Esophagus muscularis mucosa (tissue), 3 donors: ENCODE data around the gene MAGI2.

Experiments used
- POLR2AphosphoS5 ChIP-seq, 2 donors: sonication (generic); formaldehyde crosslinking; IDR thresholded peaks; one replicate each; pipeline ENCODE4 v1.6.1; 2017; ENCODE audit warnings: antibody characterized with exemption in 2 of 2
- TF ChIP-seq, protein P1 (sequence below), 3 experiments: fragments of 200-600 bp in 2 of 3; fragments of 450-650 bp in 1 of 3; sonication (generic) in 2 of 3; IDR thresholded peaks; one replicate each; pipeline ENCODE4 v1.5.1; 2017 to 2019; ENCODE audit warnings: antibody characterized with exemption in 3 of 3, mild to moderate bottlenecking in 2 of 3, moderate library complexity in 1 of 3

DNA sequence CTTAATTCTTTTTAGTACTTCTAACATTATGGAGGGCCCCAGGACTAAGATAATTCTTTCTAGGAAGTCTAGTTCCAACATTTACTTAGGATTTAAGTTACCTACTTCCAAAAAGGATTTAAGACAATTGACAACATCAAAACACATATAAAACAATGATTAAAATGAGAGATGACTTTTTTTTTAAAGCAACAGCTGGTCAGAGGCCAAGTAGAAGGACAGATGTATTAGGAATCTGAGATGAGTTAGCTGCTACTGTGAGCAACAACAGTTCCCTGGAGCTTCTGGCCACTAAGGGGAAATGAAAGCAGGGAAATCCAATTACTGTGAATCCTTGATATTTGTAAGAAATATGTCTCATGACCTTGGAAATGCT lies 1432.6 kb downstream of the MAGI2 start:
- TF ChIP-seq POLR2AphosphoS5 (IDR thresholded peaks at IDR 0.05) = no peak
- TF ChIP-seq, protein P1, sequence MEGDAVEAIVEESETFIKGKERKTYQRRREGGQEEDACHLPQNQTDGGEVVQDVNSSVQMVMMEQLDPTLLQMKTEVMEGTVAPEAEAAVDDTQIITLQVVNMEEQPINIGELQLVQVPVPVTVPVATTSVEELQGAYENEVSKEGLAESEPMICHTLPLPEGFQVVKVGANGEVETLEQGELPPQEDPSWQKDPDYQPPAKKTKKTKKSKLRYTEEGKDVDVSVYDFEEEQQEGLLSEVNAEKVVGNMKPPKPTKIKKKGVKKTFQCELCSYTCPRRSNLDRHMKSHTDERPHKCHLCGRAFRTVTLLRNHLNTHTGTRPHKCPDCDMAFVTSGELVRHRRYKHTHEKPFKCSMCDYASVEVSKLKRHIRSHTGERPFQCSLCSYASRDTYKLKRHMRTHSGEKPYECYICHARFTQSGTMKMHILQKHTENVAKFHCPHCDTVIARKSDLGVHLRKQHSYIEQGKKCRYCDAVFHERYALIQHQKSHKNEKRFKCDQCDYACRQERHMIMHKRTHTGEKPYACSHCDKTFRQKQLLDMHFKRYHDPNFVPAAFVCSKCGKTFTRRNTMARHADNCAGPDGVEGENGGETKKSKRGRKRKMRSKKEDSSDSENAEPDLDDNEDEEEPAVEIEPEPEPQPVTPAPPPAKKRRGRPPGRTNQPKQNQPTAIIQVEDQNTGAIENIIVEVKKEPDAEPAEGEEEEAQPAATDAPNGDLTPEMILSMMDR (IDR thresholded peaks at IDR 0.05) = no peak
